Measurements from ENCODE around the gene ATIC. TPM values are rescaled to one million over a fixed set of nuclear protein-coding genes. Genes with fewer than 3 reads are reported as not detected.

Gene ATIC
- total RNA-seq, 1 experiment from 2014 or later = 173 TPM

- POLR2A ChIA-PET = no interaction called here
- Histone ChIP-seq H3K36me3 (ENCODE audit: control insufficient read depth in 1 of 2, insufficient read depth in 2 of 2, low read length in 2 of 2) (no peaks in the 10 kb centered on the region), H4K20me1 (ENCODE audit: insufficient read depth) (no peaks in the 10 kb centered on the region; the same call in 1 of the 2 replicates), H3K27ac (ENCODE audit: low read depth, low read length) (no peak overlapping the region), H3K9me2 (ENCODE audit: insufficient read depth) (no peaks in the 10 kb centered on the region), H3K9ac (ENCODE audit: low read length) (no peak overlapping the region), H3K4me2 (ENCODE audit: low read length) (no peak overlapping the region), H3K4me3 (replicated peaks in 1 of 2; ENCODE audit: low read depth in 1 of 2, low read length in 2 of 2) (no peak overlapping the region), H2AFZ (ENCODE audit: low read depth, low read length, poor library complexity, severe bottlenecking) (no peak overlapping the region), H3K79me2 (ENCODE audit: insufficient read depth, low read length) (no peaks in the 10 kb centered on the region), H3K9me3 (ENCODE audit: control insufficient read depth in 1 of 2, insufficient read depth in 1 of 2, low read depth in 1 of 2, low read length in 2 of 2) (no peaks in the 10 kb centered on the region), H3K4me1 (ENCODE audit: control insufficient read depth in 1 of 2, insufficient read depth in 2 of 2, low read length in 2 of 2) (no peaks in the 10 kb centered on the region), H3K27me3 (ENCODE audit: insufficient read depth, low read length) (no peaks in the 10 kb centered on the region)
- DNase-seq (ENCODE audit: low read depth, low spot score) (no peak), ATAC-seq (no peak)
- TF ChIP-seq CEBPB (IDR thresholded peaks at IDR 0.05; ENCODE audit: low read depth) (no peak), TCF7L2 (IDR thresholded peaks at IDR 0.05; ENCODE audit: borderline replicate concordance, extremely low read depth, insufficient read depth, insufficient read length) (no peak)
- intact Hi-C loops (cut with micrococcal nuclease) = no loop called here
- CTCF ChIA-PET = no interaction called here
- BruUV-seq (replicated peaks) = no TSS peak
- RAD21 ChIA-PET (ENCODE audit: low non-redundant PET in 1 of 2, low total read pairs in 2 of 2, uncharacterized antibody in 2 of 2, unreplicated experiment in 2 of 2) = no interaction called here
Observed at GRCh38 chr2:215262741-215263362, 49.0 kb upstream of the ATIC start.

- Histone ChIP-seq H3K36me3 (ENCODE audit: control insufficient read depth in 1 of 2, insufficient read depth in 2 of 2, low read length in 2 of 2) (no peaks in the 10 kb centered on the region), H3K4me2 (ENCODE audit: low read length) (no peak overlapping the region), H3K27me3 (ENCODE audit: insufficient read depth, low read length) (no peaks in the 10 kb centered on the region), H3K4me1 (ENCODE audit: control insufficient read depth in 1 of 2, insufficient read depth in 2 of 2, low read length in 2 of 2) (no peaks in the 10 kb centered on the region; a peak in 1 of 4 replicates), H3K27ac (ENCODE audit: low read depth, low read length) (no peak overlapping the region), H3K9me2 (ENCODE audit: insufficient read depth) (no peaks in the 10 kb centered on the region), H2AFZ (ENCODE audit: low read depth, low read length, poor library complexity, severe bottlenecking) (no peak overlapping the region), H3K9me3 (ENCODE audit: control insufficient read depth in 1 of 2, insufficient read depth in 1 of 2, low read depth in 1 of 2, low read length in 2 of 2) (no peaks in the 10 kb centered on the region), H3K9ac (ENCODE audit: low read length) (no peak overlapping the region), H3K79me2 (ENCODE audit: insufficient read depth, low read length) (no peaks in the 10 kb centered on the region), H4K20me1 (ENCODE audit: insufficient read depth) (no peaks in the 10 kb centered on the region; the same call in 1 of the 2 replicates), H3K4me3 (replicated peaks in 1 of 2; ENCODE audit: low read depth in 1 of 2, low read length in 2 of 2) (no peak overlapping the region)
- no TSS peak for BruUV-seq (replicated peaks)
- ChIA-PET RAD21 (ENCODE audit: low non-redundant PET in 1 of 2, low total read pairs in 2 of 2, uncharacterized antibody in 2 of 2, unreplicated experiment in 2 of 2) (no interaction called here), CTCF (no interaction called here), POLR2A (no interaction called here)
- no peak for DNase-seq (ENCODE audit: low read depth, low spot score)
- no peak for ATAC-seq
- intact Hi-C loops (cut with micrococcal nuclease) = no loop called here
- TF ChIP-seq ZFX (IDR thresholded peaks at IDR 0.05) (no peak), FOSL1 (IDR thresholded peaks at IDR 0.05; ENCODE audit: low read depth) (no peak), EZH2phosphoT487 (IDR thresholded peaks at IDR 0.05; ENCODE audit: borderline replicate concordance) (no peak), CTCF (IDR thresholded peaks at IDR 0.05 in 2 of 3, conservative IDR thresholded peaks at IDR 0.05 in 1 of 3; ENCODE audit: borderline replicate concordance in 1 of 3, insufficient read depth in 1 of 3, low read depth in 2 of 3, low read length in 2 of 3) (no peak), JUND (IDR thresholded peaks at IDR 0.05) (no peak), ATF3 (IDR thresholded peaks at IDR 0.05) (no peak), ELF1 (IDR thresholded peaks at IDR 0.05; ENCODE audit: borderline replicate concordance, low read depth) (no peak), MAX (IDR thresholded peaks at IDR 0.05) (no peak), CBX3 (IDR thresholded peaks at IDR 0.05; ENCODE audit: low read depth) (no peak), SRF (IDR thresholded peaks at IDR 0.05; ENCODE audit: low read depth) (no peak), TCF7L2 (IDR thresholded peaks at IDR 0.05; ENCODE audit: borderline replicate concordance, extremely low read depth, insufficient read depth, insufficient read length) (no peak), SIN3A (IDR thresholded peaks at IDR 0.05; ENCODE audit: low read depth) (no peak), ZBTB33 (IDR thresholded peaks at IDR 0.05; ENCODE audit: extremely low read depth, insufficient replicate concordance, low read length) (no peak), POLR2AphosphoS5 (IDR thresholded peaks at IDR 0.05; ENCODE audit: low read depth, low read length) (no peak), EGR1 (IDR thresholded peaks at IDR 0.05; ENCODE audit: low read depth) (no peak), CEBPB (IDR thresholded peaks at IDR 0.05; ENCODE audit: low read depth) (no peak), SP1 (IDR thresholded peaks at IDR 0.05; ENCODE audit: low read depth) (no peak), POLR2A (IDR thresholded peaks at IDR 0.05; ENCODE audit: borderline replicate concordance, extremely low read depth, insufficient read depth, insufficient read length) (no peak)
Observed at GRCh38 chr2:215264374-215264773, 47.5 kb upstream of the ATIC start.

All from HCT116 (cell line).